ENCODE results near the gene SV2B.

Gene SV2B

DNA sequence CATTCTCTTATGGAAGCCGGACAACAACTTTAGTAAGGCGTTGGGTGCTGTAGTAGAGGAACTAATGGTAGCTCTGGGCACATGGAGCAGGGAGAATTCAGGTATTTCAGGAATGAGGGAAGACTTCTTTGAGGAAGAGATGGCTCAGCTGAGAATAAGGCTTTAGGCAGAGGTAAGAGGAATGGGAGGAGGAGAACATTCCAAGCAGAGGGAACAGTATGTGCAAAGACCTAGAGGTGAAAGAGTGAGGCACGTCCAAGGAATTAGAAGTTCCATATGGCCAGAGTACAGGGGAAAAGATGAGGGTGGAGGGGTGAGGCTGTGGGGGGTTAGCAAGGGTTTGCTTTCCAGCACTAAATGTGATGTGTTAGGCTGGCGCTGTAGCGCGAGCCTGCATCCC, 1.6 kb upstream of the SV2B start:
- no peaks in the 10 kb centered on the region for H3K36me3 Mint-ChIP-seq (ENCODE audit: low read depth)
- H3K4me1 Mint-ChIP-seq, result peaks cover 22% of the 10 kb centered on the region
- H3K27me3 Mint-ChIP-seq (ENCODE audit: low read depth, poor library complexity), result peaks cover 91% of the 10 kb centered on the region
- TF ChIP-seq, protein P1, sequence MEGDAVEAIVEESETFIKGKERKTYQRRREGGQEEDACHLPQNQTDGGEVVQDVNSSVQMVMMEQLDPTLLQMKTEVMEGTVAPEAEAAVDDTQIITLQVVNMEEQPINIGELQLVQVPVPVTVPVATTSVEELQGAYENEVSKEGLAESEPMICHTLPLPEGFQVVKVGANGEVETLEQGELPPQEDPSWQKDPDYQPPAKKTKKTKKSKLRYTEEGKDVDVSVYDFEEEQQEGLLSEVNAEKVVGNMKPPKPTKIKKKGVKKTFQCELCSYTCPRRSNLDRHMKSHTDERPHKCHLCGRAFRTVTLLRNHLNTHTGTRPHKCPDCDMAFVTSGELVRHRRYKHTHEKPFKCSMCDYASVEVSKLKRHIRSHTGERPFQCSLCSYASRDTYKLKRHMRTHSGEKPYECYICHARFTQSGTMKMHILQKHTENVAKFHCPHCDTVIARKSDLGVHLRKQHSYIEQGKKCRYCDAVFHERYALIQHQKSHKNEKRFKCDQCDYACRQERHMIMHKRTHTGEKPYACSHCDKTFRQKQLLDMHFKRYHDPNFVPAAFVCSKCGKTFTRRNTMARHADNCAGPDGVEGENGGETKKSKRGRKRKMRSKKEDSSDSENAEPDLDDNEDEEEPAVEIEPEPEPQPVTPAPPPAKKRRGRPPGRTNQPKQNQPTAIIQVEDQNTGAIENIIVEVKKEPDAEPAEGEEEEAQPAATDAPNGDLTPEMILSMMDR (IDR thresholded peaks at IDR 0.05), result no peak
- no peak for DNase-seq
- no peak overlapping the region for H3K27ac Mint-ChIP-seq
- H3K4me3 Mint-ChIP-seq, result peak overlapping the region; percentile 3
- peaks cover 19% of the 10 kb centered on the region for H3K9me3 Mint-ChIP-seq

DNA sequence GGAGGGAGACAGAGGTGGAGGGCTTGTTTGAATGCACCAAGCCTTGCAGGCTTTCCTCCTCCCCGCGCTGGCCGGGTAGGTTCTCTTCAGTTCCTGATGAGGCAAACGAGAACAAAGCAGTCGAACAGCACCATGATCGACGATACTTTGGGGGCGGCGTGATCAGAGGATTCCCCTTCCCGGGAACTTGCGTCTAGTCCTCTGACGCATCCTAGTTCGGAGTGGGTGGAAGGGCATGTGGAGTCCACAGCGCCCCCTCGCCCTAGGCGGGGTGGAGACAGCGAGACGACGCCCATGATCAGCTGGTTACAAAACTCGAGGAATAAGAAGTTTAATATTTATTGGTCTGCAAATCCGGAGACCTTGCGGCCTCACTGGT, 452 bp upstream of the SV2B start:
- no peak overlapping the region for H3K27ac Mint-ChIP-seq

DNA sequence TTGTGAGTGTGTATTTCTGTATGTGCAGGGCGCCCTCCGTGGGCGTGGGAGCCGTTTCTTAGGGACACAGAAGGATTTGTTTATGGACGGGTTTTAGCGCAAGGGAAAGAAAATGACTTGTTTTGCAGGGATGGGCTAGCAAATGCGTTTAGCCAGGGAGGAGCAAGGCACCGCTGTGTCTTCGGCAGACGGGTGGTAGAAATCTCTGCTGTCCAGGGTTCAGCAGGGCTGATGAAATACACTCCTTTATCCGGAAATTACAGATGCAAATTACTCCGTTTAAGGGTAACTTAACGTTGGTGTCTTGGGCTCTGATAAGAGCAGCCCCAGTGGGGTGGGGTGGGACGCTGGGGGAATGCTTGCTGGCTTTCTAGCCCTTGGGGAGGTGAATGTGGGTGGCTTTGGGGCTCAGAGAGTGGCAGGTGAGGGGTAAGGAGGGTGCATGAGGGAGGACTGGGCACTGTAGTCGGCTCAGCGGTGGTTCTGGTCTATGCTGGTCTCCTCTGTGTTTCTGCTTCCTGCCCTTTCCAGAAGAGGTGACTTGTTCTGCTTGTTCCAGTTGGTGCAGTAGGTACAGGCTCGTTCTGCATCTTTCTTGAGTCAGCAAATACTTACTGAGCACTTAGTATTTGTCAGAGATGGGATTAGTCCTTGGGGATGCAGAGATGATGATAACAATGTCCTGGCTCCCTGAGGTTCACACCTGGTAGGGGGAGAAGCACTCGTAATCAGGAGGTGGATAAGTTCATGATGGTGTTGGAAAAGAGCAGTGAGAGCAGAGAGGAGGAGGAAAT, 954 bp downstream of the SV2B start:
- Mint-ChIP-seq H3K4me1 (peaks cover 29% of the 10 kb centered on the region), H3K4me3 (peak overlapping the region; percentile 76), H3K27ac (no peak overlapping the region), H3K9me3 (peaks cover 9% of the 10 kb centered on the region), H3K36me3 (ENCODE audit: low read depth) (no peaks in the 10 kb centered on the region), H3K27me3 (ENCODE audit: low read depth, poor library complexity) (peaks cover 95% of the 10 kb centered on the region)
- TF ChIP-seq, protein P1 (IDR thresholded peaks at IDR 0.05), result no peak
- peak; percentile 11 for DNase-seq

More for the DNA sequence above, 452 bp upstream of the SV2B start:
- H3K4me1 Mint-ChIP-seq, result peaks cover 29% of the 10 kb centered on the region
- peaks cover 96% of the 10 kb centered on the region for H3K27me3 Mint-ChIP-seq (ENCODE audit: low read depth, poor library complexity)
- H3K4me3 Mint-ChIP-seq, result peak overlapping the region; percentile 80
- TF ChIP-seq, protein P1 (IDR thresholded peaks at IDR 0.05), result no peak
- H3K36me3 Mint-ChIP-seq (ENCODE audit: low read depth), result no peaks in the 10 kb centered on the region
- peak; percentile 47 for DNase-seq
- peaks cover 14% of the 10 kb centered on the region for H3K9me3 Mint-ChIP-seq

DNA sequence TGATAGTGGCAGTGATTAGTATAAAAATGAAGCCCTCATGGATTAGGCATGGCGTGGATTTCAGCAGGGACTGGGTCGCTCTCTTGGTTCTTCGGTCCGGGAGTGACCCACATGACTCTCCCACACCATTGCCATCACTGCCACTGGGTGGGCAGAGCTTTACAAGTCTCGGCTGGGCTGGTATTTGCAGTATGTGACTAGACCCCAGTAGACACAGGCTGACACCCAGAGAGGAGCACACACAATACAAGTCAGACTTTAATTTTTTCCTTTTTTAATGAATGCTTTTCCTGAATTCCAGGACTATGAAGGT, 1.5 kb downstream of the SV2B start:
- TF ChIP-seq, protein P1 (IDR thresholded peaks at IDR 0.05), result no peak
- H3K36me3 Mint-ChIP-seq (ENCODE audit: low read depth), result no peaks in the 10 kb centered on the region
- no peak for DNase-seq
- peaks cover 9% of the 10 kb centered on the region for H3K9me3 Mint-ChIP-seq
- H3K27ac Mint-ChIP-seq, result no peak overlapping the region
- peaks cover 91% of the 10 kb centered on the region for H3K27me3 Mint-ChIP-seq (ENCODE audit: low read depth, poor library complexity)
- peaks cover 29% of the 10 kb centered on the region for H3K4me1 Mint-ChIP-seq
- no peak overlapping the region for H3K4me3 Mint-ChIP-seq

DNA sequence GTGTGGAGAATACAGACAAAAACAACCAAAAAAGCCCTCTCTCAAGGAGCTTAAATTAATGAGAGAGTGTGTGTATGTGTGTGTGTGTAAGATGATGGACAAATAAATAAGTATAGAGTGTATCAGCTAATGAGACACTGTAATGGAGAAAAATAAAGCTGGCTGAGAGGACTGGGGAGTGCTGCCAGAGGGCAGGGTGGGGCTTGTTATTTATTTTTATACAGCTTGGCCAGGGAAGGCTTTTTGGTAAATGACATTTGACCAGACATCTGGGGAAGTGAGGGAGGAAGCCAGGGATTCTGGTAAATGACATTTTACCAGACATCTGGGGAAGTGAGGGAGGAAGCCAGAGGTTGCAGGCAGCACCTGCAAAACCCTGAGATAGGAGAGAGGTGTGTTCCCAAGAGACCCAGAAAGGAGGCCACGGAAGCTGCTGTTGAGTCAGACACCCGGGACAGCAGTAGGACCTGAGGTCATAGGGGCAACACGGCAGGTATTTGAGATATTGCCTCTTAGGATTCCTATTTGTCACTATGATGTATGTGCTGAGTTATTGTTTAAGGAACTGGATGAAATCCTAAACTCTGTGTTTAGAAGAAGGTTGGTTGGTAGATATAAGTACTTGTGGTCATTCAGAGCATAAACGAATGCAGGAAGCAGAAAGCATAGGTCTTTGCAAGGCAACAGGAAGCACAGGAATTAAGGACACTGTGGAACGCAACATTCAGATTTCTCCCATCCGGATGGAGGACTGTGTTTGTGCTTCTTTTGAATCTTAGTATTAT, 2.7 kb downstream of the SV2B start:
- TF ChIP-seq, protein P1 (IDR thresholded peaks at IDR 0.05), result no peak
- Mint-ChIP-seq H3K4me3 (no peak overlapping the region), H3K27ac (no peak overlapping the region), H3K9me3 (peaks cover 9% of the 10 kb centered on the region), H3K27me3 (ENCODE audit: low read depth, poor library complexity) (peaks cover 81% of the 10 kb centered on the region), H3K36me3 (ENCODE audit: low read depth) (no peaks in the 10 kb centered on the region), H3K4me1 (peaks cover 29% of the 10 kb centered on the region)
- no peak for DNase-seq

Measured in nephron progenitor cell (in vitro differentiated cells).